TTC549 (cell line): ENCODE measurements around the gene LILRB3.
"Not testable (repeated sequence)": the region's sequence is repeated elsewhere in the genome, so short reads cannot be mapped to it uniquely, and the experiment has no call there.

Experiments used
- FAIRE-seq: peaks from 2 replicates; lab custom pipeline; 2012; peaks lifted over from hg19 to GRCh38; lab: Jason Lieb, UNC

Gene LILRB3

GRCh38 chr19:54209058-54209810 is 13.6 kb downstream of the LILRB3 start:
- FAIRE-seq = no peak

DNA sequence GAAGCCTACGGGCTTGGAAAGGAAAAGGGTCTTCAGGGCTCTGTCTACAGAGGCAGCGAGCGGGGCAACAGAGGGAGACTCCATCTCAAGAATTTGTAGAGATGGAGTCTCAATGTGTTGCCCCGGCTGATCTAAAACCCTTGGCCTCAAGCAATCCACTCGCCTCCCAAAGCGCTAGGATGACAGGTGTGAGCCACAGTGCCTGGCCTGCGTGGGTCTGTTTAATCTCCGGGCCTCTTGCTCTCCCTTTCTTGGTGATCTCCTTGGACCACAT is 14.1 kb downstream of the LILRB3 start:
- FAIRE-seq = no peak

DNA sequence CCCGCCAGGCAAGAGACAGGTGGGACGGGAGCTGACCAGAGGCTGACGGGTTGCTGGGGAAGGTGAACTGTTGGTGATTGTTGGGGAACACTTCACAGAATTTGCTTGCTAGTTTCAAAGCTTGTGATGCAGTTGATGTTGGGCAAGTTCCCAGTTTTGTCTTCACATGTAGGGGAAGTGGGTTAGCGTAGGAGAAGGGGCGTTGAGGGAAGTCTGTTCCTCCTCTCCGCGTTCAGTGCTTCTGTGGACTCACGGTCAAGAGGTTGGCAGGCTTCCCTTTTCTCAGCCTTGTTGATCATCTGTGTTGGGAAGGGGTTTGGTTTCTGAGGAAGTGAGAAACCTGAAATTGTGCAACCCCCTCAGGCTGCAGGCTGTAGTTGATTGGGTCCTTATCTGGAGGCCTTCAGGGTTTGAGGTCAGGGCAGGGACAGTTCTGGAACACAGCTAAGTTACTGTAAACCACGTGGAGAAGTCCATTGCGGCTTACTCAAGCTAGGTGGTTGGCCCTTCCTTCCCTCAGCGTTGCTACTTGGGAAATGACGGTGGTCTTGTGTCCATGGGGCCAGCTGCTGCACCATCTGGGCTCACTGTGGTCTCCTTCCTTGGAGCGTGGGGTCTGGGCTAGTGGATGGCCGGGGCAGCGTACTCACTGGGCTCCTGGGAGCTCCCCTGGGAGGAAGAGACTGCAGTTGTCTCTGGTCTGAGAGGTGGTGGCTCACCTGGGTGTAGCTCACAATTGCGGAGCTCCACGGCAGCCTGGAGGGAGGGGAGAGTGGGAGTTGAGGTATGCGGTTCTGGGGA is 14.6 kb downstream of the LILRB3 start:
- FAIRE-seq = no peak

DNA sequence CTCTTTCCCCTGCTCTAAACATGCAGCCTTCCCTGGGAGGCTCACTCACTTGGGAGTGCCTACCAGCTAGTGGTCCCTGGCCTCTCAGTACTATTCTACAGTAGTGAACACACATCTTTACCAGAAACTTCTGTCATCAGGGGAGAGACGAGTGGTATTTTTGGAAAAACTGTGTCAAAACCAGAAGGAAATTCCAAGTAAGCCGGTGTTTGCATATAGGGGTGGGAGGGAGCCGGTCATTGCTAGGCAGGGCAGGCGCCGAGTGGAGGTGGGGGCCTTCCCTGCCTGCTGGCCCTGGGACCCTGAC is 15.2 kb downstream of the LILRB3 start:
- no peak for FAIRE-seq

GRCh38 chr19:54207193-54207592 is 15.6 kb downstream of the LILRB3 start:
- FAIRE-seq = not testable (repeated sequence)

- no peak for FAIRE-seq
These were observed 16.0 kb downstream of the LILRB3 start for GRCh38 chr19:54206831-54207177.

DNA sequence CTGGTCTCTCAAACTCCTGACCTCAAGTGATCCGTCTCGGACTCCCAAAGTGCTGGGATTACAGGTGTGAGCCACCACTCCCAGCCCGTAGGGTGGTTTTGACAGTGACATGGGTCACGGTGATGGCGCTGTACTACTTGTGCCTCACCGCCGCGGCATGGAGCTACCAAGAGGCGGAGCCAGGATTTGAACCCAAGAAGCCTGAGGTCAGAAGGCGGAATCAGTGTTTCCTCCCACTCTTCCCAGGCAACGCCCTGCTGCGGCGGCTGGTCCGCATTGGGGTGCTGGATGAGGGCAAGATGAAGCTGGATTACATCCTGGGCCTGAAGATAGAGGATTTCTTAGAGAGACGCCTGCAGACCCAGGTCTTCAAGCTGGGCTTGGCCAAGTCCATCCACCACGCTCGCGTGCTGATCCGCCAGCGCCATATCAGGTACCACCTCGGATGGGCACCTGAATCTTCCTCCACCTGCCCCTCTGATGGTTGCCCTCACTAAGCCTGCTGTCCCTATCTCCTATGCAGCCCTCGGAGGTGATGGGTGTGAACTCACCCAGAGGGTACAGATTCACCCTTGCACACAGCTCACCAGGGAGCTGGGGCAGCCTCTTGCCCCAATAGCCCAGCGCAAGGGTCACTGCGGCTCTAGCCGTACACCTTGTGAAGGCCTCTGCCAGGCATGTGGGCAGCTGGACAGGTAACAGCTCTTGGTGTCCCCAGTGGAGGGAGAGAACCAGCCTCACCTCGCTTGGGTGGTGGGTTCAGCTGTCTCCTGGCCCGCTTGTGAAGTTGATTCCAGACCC is 16.6 kb downstream of the LILRB3 start:
- no peak for FAIRE-seq

GRCh38 chr19:54204767-54205468 is 17.9 kb downstream of the LILRB3 start:
- no peak for FAIRE-seq

DNA sequence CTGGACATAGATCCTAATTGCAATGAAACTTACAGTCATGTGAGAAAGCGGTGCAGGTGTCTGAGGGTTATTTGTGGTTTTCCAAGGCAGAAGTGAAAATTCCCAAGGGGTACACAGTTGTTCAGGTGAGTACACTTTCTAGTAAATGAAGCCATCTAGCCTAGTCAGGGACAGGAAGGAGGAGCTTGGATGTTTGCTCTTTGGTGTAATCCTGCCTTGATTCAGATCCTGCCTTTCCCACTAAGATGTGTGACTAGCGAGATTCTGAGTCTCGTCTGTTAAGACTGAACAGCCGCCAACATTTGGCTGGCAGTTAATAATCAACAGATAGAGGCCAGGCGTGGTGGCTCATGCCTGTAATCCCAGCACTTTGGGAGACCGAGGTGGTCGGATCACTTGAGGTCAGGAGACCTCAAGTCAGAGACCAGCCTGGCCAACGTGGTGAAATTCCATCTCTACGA is 19.6 kb downstream of the LILRB3 start:
- no peak for FAIRE-seq

- no peak for FAIRE-seq
These were observed 20.8 kb downstream of the LILRB3 start for GRCh38 chr19:54201980-54202379.

GRCh38 chr19:54201172-54201701 is 21.6 kb downstream of the LILRB3 start:
- no peak for FAIRE-seq

DNA sequence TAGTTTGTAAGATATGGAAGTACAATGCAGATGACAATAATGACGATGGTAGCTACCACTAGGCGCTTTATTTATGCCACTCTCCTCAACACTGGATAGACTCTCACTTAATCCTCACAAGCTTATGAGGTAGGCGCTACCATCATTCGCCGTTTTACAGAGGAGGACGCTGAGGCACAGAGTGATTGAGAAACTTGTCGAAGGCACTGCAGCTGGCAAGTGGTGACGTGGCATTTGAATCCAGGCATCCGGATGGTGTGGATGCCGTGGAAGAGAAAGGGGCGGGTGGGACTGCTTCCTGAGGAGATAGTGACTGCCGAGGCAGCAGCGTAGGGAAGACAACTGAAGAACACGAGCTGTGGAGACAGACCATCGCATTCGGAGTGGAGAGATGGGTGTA is 23.4 kb downstream of the LILRB3 start:
- no peak for FAIRE-seq

DNA sequence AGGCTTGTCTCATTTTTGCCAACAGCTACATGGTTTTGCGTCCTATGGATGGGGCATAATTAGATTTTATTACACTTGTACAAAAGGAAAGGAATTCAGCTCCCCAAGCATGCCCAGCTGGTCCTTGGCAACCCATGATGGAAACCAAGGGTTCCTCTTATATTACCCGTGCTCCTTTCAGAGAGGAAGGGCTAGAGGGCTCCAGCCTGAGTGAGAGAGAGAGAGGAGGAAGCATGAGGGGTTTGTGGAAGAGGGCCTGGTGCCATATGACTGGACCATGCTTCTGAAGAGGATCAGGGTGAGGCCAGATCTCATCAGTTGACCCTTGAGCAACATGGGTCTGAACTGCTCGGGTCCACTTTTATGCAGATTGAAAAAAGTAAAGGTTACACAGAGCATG is 25.7 kb downstream of the LILRB3 start:
- FAIRE-seq = no peak

- FAIRE-seq = no peak
These were observed 26.3 kb downstream of the LILRB3 start for GRCh38 chr19:54196536-54196935.

DNA sequence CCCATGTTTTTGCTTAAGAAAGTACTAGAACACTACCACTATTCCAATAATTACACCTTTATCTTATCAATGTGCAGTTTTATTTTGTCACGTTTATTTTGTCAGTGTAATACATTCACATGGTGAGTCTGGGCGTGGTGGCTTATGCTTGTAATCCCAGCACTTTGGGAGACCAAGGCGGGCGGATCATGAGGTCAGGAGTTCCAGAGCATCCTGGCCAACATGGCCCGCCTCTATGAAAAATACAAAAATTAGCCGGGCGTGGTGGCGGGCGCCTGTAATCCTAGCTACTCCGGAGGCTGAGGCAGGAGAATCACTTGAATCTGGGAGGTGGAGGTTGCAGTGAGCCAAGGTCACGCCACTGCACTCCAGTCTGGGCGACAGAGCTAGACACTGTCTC is 28.3 kb downstream of the LILRB3 start:
- FAIRE-seq = not testable (repeated sequence)

DNA sequence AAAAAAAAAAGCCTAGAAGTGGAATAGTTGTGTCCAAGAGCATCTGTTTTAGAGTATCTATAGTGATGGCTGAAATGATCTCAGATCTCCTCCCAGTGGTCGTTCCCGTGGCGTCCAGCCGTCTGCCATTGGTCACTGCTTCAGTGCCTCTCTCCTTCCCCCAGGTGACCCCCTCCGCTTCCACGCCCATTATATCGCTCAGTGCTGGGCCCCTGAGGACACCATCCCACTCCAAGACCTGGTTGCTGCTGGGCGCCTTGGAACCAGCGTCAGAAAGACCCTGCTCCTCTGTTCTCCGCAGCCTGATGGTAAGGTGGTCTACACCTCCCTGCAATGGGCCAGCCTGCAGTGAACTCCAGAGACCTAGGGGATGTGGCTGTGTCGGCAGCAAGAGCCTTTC is 29.8 kb downstream of the LILRB3 start:
- no peak for FAIRE-seq

DNA sequence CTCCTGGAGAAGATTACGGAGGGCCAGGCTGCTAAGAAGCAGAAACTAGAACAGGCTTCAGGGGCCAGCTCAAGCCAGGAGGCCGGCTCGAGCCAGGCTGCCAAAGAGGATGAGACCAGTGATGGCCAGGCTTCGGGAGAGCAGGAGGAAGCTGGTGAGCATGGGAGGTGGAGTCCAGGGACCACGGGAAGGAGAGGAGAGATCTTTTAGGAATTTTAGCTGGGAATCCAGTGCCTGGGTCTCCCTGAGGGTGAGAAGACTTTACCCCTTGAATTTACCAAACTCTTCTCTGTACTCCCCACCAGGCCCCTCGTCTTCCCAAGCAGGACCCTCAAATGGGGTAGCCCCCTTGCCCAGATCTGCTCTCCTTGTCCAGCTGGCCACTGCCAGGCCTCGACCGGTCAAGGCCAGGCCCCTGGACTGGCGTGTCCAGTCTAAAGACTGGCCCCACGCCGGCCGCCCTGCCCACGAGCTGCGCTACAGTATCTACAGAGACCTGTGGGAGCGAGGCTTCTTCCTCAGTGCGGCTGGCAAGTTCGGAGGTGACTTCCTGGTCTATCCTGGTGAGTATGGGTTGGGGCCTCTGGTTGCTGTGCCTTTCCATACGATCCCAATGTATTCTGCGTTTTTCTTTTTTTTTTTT is 30.9 kb downstream of the LILRB3 start:
- no peak for FAIRE-seq

GRCh38 chr19:54191011-54191810 is 31.6 kb downstream of the LILRB3 start, which contains the start of gene TSEN34:
TSEN34 (plus strand) TSS chr19:54191308; CDS start chr19:54191365, 57 bp downstream.
- FAIRE-seq = no peak

GRCh38 chr19:54190503-54191010 is 32.2 kb downstream of the LILRB3 start:
- FAIRE-seq = peak; percentile 97

- FAIRE-seq = peak; percentile 99
These were observed 32.9 kb downstream of the LILRB3 start for GRCh38 chr19:54189735-54190502.
